Neuronal stem cell (in vitro differentiated cells): ENCODE measurements around the gene GOLGB1.

ENCODE experiments used
- DNase-seq: peaks from one replicate; pipeline ENCODE4 v3.0.0-alpha.2; 2013; ENCODE audit warnings: low spot score
- H2AFZ ChIP-seq: one replicate; pipeline ENCODE4 v1.6.1; 2013; ENCODE audit warnings: mild to moderate bottlenecking, low read length, inconsistent platforms
- H2AK5ac ChIP-seq: 2 replicates; pipeline ENCODE4 v1.6.1; 2013; ENCODE audit warnings: low read depth, mild to moderate bottlenecking, inconsistent platforms, low read length, moderate library complexity, mixed read lengths
- H2BK120ac ChIP-seq: 2 replicates; pipeline ENCODE4 v1.6.1; 2013; ENCODE audit warnings: low read depth, mild to moderate bottlenecking, inconsistent platforms, low read length, moderate library complexity, mixed read lengths
- H2BK12ac ChIP-seq: one replicate; pipeline ENCODE4 v1.6.1; 2013; ENCODE audit warnings: low read length, inconsistent platforms
- H2BK15ac ChIP-seq: 2 replicates; pipeline ENCODE4 v1.6.1; 2013; ENCODE audit warnings: mild to moderate bottlenecking, low read length, inconsistent platforms, mixed read lengths
- H2BK5ac ChIP-seq: one replicate; pipeline ENCODE4 v1.6.1; 2013; ENCODE audit warnings: inconsistent platforms, mild to moderate bottlenecking, low read length, moderate library complexity
- H3K14ac ChIP-seq: one replicate; pipeline ENCODE4 v1.6.1; 2013; ENCODE audit warnings: low read length, inconsistent platforms
- H3K18ac ChIP-seq: 2 replicates; pipeline ENCODE4 v1.6.1; 2013; ENCODE audit warnings: low read length, inconsistent platforms
- H3K23ac ChIP-seq: 2 replicates; pipeline ENCODE4 v1.6.1; 2013; ENCODE audit warnings: low read depth, mild to moderate bottlenecking, mixed read lengths, low read length, inconsistent platforms; ENCODE audit not compliant: poor library complexity
- H3K27ac ChIP-seq: replicated peaks from 3 replicates; pipeline ENCODE4 v1.5.1; 2013; ENCODE audit warnings: low read length, inconsistent platforms
- H3K27me3 ChIP-seq, 3 experiments: 2 replicates each; pipeline ENCODE4 v1.6.1; 2013; ENCODE audit warnings: low read length in 3 of 3, mild to moderate bottlenecking in 2 of 3, inconsistent platforms in 1 of 3, low read depth in 1 of 3, mixed read lengths in 1 of 3, moderate library complexity in 1 of 3; ENCODE audit not compliant: control insufficient read depth in 3 of 3, insufficient read depth in 3 of 3
- H3K36me3 ChIP-seq, 2 donors: replicated peaks in 1 of 2; 2 replicates each; pipeline ENCODE4 v1.6.1; 2013; ENCODE audit warnings: low read length in 2 of 2; ENCODE audit not compliant: control insufficient read depth in 2 of 2, insufficient read depth in 2 of 2
- H3K4ac ChIP-seq: 2 replicates; pipeline ENCODE4 v1.6.1; 2013; ENCODE audit warnings: inconsistent platforms, mild to moderate bottlenecking, low read length, moderate library complexity
- H3K4me1 ChIP-seq, 2 donors: 1 replicate in 1 of 2; 2 replicates in 1 of 2; pipeline ENCODE4 v1.6.1; 2013; ENCODE audit warnings: low read length in 2 of 2, low read depth in 1 of 2; ENCODE audit not compliant: control insufficient read depth in 2 of 2, insufficient read depth in 1 of 2
- H3K4me2 ChIP-seq: one replicate; pipeline ENCODE4 v1.6.1; 2013; ENCODE audit warnings: mild to moderate bottlenecking, low read length, inconsistent platforms; ENCODE audit not compliant: insufficient read depth, poor library complexity, severe bottlenecking
- H3K4me3 ChIP-seq, 2 donors: 2 replicates each; pipeline ENCODE4 v1.5.1; 2013; ENCODE audit warnings: low read length in 2 of 2, mild to moderate bottlenecking in 2 of 2, inconsistent platforms in 1 of 2, moderate library complexity in 1 of 2
- H3K79me1 ChIP-seq: one replicate; pipeline ENCODE4 v1.6.1; 2013; ENCODE audit warnings: low read depth, mild to moderate bottlenecking, inconsistent platforms, low read length, moderate library complexity
- H3K9ac ChIP-seq: one replicate; pipeline ENCODE4 v1.6.1; 2013; ENCODE audit warnings: mild to moderate bottlenecking, low read depth, low read length, inconsistent platforms; ENCODE audit not compliant: poor library complexity
- H3K9me3 ChIP-seq, 2 donors: replicated peaks in 1 of 2; 2 replicates each; pipeline versions ENCODE3 to v1.6.1; 2013; ENCODE audit warnings: low read length in 2 of 2, mild to moderate bottlenecking in 2 of 2, inconsistent platforms in 1 of 2, low read depth in 1 of 2, mixed read lengths in 1 of 2, moderate library complexity in 1 of 2; ENCODE audit not compliant: control insufficient read depth in 2 of 2, insufficient read depth in 1 of 2
- H4K8ac ChIP-seq: one replicate; pipeline ENCODE4 v1.6.1; 2013; ENCODE audit warnings: low read depth, mild to moderate bottlenecking, inconsistent platforms, low read length, moderate library complexity
- H4K91ac ChIP-seq: one replicate; pipeline ENCODE4 v1.6.1; 2013; ENCODE audit warnings: low read length, low read depth, mild to moderate bottlenecking, inconsistent platforms; ENCODE audit not compliant: poor library complexity
- WGBS, 2 donors: extraction: QIAGEN DNeasy Blood & Tissue Kit; methylation state at CpG; one replicate each; pipeline ENCODE4 v1.1.7; 2013; ENCODE audit warnings: missing lambda C conversion rate in 2 of 2, mixed read lengths in 1 of 2; ENCODE audit not compliant: insufficient read length in 2 of 2, insufficient replicate concordance in 1 of 2; ENCODE audit errors: extremely low coverage in 2 of 2; 5-methylcytosine and 5-hydroxymethylcytosine counted together

Gene GOLGB1

GRCh38 chr3:121769246-121769645, 19.7 kb upstream of the GOLGB1 start:
- no peak overlapping the region for H2BK5ac ChIP-seq
- no peaks in the 10 kb centered on the region for H3K27me3 ChIP-seq
- no peaks in the 10 kb centered on the region for H3K79me1 ChIP-seq
- H3K4me1 ChIP-seq, result no peaks in the 10 kb centered on the region
- no peak overlapping the region for H3K4me2 ChIP-seq
- no peak overlapping the region for H4K91ac ChIP-seq
- H3K23ac ChIP-seq, result no peak overlapping the region
- H3K27ac ChIP-seq, result no peak overlapping the region
- H2AFZ ChIP-seq, result no peak overlapping the region
- H4K8ac ChIP-seq, result no peak overlapping the region
- no peak overlapping the region for H3K9ac ChIP-seq
- no peak overlapping the region for H3K4me3 ChIP-seq
- no peak overlapping the region for H3K14ac ChIP-seq
- H3K18ac ChIP-seq, result no peak overlapping the region
- no peak overlapping the region for H2BK15ac ChIP-seq
- no peak overlapping the region for H3K4ac ChIP-seq
- no peak for DNase-seq
- H2BK120ac ChIP-seq, result no peak overlapping the region
- WGBS, 2 donors, result no CpG with 5 or more reads among the region's 1 CpG
- H2AK5ac ChIP-seq, result no peak overlapping the region
- H2BK12ac ChIP-seq, result no peak overlapping the region
- no peaks in the 10 kb centered on the region for H3K9me3 ChIP-seq
- peaks cover 10 to 54% of the 10 kb centered on the region in 2 donors for H3K36me3 ChIP-seq

GRCh38 chr3:121768452-121768851, 18.9 kb upstream of the GOLGB1 start:
- no peak overlapping the region for H3K4me3 ChIP-seq
- WGBS, 2 donors, result no CpG with 5 or more reads among the region's 2 CpGs
- no peak overlapping the region for H3K27ac ChIP-seq
- no peaks in the 10 kb centered on the region for H3K4me1 ChIP-seq
- H3K4ac ChIP-seq, result no peak overlapping the region
- no peaks in the 10 kb centered on the region for H3K79me1 ChIP-seq
- H2BK12ac ChIP-seq, result no peak overlapping the region
- H3K9me3 ChIP-seq, result no peaks in the 10 kb centered on the region
- H3K4me2 ChIP-seq, result no peak overlapping the region
- H3K36me3 ChIP-seq, result peaks cover 10 to 46% of the 10 kb centered on the region in 2 donors
- no peaks in the 10 kb centered on the region for H3K27me3 ChIP-seq
- H3K9ac ChIP-seq, result no peak overlapping the region
- no peak overlapping the region for H2BK15ac ChIP-seq
- no peak overlapping the region for H3K18ac ChIP-seq
- H3K23ac ChIP-seq, result no peak overlapping the region
- no peak overlapping the region for H2AFZ ChIP-seq
- no peak overlapping the region for H4K8ac ChIP-seq
- H2BK120ac ChIP-seq, result no peak overlapping the region
- H3K14ac ChIP-seq, result no peak overlapping the region
- DNase-seq, result no peak
- H4K91ac ChIP-seq, result no peak overlapping the region
- H2AK5ac ChIP-seq, result no peak overlapping the region
- no peak overlapping the region for H2BK5ac ChIP-seq

- Histone ChIP-seq H3K4me1 (no peaks in the 10 kb centered on the region), H2BK15ac (no peak overlapping the region), H2BK120ac (no peak overlapping the region), H2BK5ac (no peak overlapping the region), H3K27ac (no peak overlapping the region), H3K9ac (no peak overlapping the region), H3K79me1 (no peaks in the 10 kb centered on the region), H2AFZ (no peak overlapping the region), H3K36me3 (no peaks in the 10 kb centered on the region), H3K27me3 (no peaks in the 10 kb centered on the region), H2BK12ac (no peak overlapping the region), H4K91ac (no peak overlapping the region), H4K8ac (no peak overlapping the region), H3K14ac (no peak overlapping the region), H2AK5ac (no peak overlapping the region), H3K4me3 (no peak overlapping the region), H3K23ac (no peak overlapping the region), H3K9me3 (no peaks in the 10 kb centered on the region), H3K4ac (no peak overlapping the region), H3K18ac (no peak overlapping the region), H3K4me2 (no peak overlapping the region)
- DNase-seq, result no peak
- WGBS, 2 donors, result no CpG with 5 or more reads among the region's 3 CpGs
These were observed 10.1 kb upstream of the GOLGB1 start for GRCh38 chr3:121759541-121760202.

DNA sequence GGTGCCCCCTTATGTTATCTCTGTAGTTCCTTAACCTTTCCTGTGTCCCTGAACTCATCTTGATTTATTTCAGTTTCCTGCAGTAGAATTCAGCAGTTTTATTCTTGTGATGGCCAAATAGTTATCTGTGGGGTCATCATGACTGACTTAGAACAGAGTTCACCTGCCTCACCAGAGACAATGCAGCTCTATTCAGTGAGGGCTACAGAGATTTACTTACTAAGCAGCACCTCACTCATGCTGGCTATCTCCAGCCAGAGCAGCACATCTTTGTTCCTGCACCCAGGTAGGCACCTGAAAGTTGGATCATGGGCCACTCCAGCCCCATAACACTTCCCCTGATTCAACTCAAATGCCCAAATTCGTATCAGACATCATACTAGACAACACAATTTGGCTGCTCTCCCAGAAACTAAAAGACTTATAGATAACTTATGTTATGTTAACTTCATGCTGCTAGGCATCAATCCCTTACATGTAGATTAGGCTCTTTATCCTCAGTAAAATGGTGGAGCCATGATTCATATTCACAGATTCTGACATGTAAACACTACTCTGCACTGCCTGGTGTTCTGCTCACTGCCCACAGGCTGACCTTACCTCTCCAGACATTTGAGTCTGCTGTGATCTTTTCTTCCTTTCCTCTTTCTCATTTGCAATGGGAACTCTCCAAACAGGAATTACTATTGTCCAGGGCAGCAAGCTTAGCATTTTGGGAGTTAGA, 9.3 kb upstream of the GOLGB1 start:
- no peak overlapping the region for H3K27ac ChIP-seq
- peak overlapping the region; percentile 55 for H2AFZ ChIP-seq
- H4K91ac ChIP-seq, result no peak overlapping the region
- no peak overlapping the region for H3K9ac ChIP-seq
- no peak overlapping the region for H2AK5ac ChIP-seq
- H3K18ac ChIP-seq, result no peak overlapping the region
- H3K23ac ChIP-seq, result no peak overlapping the region
- no CpG with 5 or more reads among the region's 1 CpG for WGBS, 2 donors
- no peak overlapping the region for H2BK15ac ChIP-seq
- no peak overlapping the region for H2BK12ac ChIP-seq
- H2BK5ac ChIP-seq, result no peak overlapping the region
- H3K4me1 ChIP-seq, result no peaks in the 10 kb centered on the region
- no peaks in the 10 kb centered on the region for H3K9me3 ChIP-seq
- no peak overlapping the region for H3K4me3 ChIP-seq
- no peak overlapping the region for H4K8ac ChIP-seq
- H3K14ac ChIP-seq, result no peak overlapping the region
- no peaks in the 10 kb centered on the region for H3K79me1 ChIP-seq
- no peaks in the 10 kb centered on the region for H3K36me3 ChIP-seq
- H3K4ac ChIP-seq, result no peak overlapping the region
- H3K27me3 ChIP-seq, result no peaks in the 10 kb centered on the region
- no peak overlapping the region for H3K4me2 ChIP-seq
- H2BK120ac ChIP-seq, result no peak overlapping the region
- no peak for DNase-seq
